Stimulated activated CD4-positive, alpha-beta T cell treated with anti-CD3 and anti-CD28 coated beads, Interleukin-4, amount 100 ng/mL, for 1 hour (primary cell): ENCODE data around the gene PARP16.
A peak's percentile ranks its signal among the peaks of the same experiment; 100 is the strongest.
"Not testable (repeated sequence)": the region's sequence is repeated elsewhere in the genome, so short reads cannot be mapped to it uniquely, and the experiment has no call there.

Experiments used
- DNase-seq: peaks from one replicate; pipeline ENCODE4 v3.0.0-alpha.2; 2020

PARP16 gene

GRCh38 chr15:65270811-65271545, 15.7 kb downstream of the PARP16 start:
- DNase-seq, result peak; percentile 22

DNA sequence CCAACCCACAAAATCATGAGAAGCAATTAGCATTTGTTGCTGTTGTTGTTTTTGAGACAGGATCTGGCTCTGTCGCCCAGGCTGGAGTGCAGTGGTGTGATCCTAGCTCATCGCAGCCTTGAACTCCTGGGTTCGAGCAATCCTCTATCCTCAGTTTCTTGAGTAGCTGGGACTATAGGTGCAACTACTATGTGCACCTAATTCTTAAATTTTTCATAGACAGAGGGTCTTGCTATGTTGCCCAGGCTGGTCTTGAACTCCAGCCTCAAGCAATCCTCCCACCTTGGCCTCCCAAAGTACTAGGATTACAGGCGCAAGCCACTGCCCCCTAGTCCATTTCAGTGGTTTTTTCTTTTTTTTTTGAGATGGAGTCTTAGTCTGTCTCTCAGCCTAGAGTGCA, 18.3 kb downstream of the PARP16 start:
- no peak for DNase-seq

- no peak for DNase-seq
Observed at GRCh38 chr15:65266469-65266868, 20.2 kb downstream of the PARP16 start.

- DNase-seq, result no peak
Observed at GRCh38 chr15:65264863-65265430, 21.7 kb downstream of the PARP16 start.

DNA sequence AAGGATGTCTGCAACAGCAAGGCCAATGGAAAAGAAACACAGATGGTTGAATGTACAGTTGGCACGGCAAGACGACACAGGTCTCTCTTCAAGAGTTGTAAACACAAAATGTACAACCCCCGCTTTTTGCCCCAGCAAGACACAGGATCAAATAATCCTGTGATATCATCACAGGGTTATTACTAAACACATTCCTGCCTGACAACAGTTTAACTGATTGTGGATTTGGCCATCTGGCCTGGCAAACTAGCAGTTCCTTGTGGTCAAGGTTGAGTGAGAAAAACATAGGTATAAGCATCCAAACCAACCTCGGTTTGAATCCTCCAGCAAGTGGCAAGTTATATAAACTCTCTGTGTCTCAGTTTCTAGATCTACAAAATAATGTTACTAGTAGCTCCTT, 23.4 kb downstream of the PARP16 start:
- DNase-seq, result no peak

DNA sequence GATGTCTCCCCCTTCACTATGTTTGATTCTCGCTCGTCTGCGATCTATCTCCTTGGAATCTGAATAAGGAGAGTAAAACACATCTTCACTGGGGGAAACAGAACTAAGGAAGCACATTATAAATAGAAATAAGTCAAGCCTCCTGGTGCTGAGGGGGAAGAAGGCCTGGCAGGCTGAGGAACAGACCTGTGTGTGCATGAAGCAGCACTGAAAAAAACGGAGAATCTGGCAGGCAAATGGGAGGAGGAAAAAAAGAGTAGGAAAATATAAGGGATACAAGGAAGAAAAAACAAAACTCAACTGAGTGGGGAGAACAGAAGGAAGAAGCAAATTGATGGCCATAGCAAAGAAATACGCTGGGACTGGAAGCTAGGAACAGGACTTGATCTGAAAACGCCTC, 25.7 kb downstream of the PARP16 start:
- DNase-seq, result no peak

DNA sequence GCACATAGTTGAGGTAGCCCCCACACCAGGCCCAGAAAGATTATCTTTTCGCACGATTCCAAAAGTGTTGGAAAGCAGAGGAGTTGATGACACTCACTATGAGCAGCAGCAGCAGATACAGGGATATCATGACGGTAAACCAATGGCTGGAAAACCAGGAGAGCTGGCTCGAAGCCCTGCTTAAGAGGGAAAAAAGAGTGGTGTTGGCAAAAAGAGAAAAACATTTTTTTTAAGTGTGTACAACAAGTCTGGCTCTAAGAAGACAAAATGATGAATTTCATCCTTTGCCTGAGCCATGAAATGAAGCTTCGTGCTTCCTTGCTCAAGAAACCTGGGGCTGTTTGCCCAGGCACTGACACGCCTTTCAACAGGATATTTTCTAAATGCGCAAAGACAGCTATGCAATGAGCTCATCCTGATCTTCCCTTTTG, 27.3 kb downstream of the PARP16 start:
- no peak for DNase-seq

GRCh38 chr15:65258375-65259262, 28.1 kb downstream of the PARP16 start:
- no peak for DNase-seq

DNA sequence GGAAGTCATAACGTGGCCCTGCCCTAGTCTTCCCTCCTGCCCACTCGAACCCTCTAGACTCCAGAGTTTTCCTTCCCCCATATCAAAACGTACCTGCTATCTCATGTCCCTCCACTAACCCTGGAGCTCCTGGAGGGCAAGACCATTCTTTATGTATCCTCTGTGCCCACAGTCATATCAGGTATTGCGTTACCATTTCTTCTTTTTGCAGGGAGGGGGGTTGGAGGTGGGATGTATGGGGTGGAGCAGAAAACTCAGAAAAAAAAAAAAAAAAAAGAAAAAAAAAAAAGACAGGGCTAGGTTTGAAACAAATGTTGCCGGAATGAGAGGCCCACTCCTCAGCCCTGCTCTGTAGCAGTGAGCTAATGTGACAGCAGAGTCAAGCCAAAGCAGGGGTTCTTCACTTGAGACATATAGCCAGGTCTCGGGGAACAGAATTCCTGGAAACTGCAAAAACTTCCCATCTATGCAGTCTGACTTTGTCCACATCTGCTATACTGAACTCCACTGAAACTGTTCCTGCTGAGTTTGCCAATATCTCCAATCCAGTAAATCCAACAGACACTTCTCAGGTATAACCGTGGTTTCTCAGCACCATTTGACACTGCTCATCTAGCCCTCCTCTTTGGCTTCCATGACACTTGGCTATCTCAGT, 31.1 kb downstream of the PARP16 start:
- DNase-seq, result no peak

DNA sequence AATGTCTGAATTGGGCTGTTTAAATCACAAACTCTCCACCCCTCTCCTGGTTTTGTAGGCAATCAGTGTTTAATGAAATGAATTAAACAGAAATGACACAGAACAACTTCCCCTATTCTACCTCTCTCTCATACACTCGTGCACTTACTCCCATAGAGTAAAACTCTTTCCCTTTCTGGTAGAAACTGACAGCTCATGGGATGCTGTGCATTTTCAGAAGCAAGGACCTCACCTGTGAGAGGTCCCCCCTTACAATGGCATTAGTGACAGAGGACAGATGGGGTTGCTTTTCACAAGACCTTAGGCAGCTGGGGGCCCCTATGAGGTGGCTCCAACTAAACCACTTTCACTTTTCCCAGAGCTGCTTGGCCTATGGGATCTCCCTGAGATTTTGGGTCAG, 31.9 kb downstream of the PARP16 start:
- DNase-seq, result no peak

- DNase-seq, result no peak
Observed at GRCh38 chr15:65254356-65254755, 32.3 kb downstream of the PARP16 start.

GRCh38 chr15:65249641-65250040, 37.0 kb downstream of the PARP16 start:
- DNase-seq, result peak; percentile 66

GRCh38 chr15:65248511-65249255, 38.0 kb downstream of the PARP16 start:
- no peak for DNase-seq

GRCh38 chr15:65246939-65247338, 39.7 kb downstream of the PARP16 start:
- no peak for DNase-seq

DNA sequence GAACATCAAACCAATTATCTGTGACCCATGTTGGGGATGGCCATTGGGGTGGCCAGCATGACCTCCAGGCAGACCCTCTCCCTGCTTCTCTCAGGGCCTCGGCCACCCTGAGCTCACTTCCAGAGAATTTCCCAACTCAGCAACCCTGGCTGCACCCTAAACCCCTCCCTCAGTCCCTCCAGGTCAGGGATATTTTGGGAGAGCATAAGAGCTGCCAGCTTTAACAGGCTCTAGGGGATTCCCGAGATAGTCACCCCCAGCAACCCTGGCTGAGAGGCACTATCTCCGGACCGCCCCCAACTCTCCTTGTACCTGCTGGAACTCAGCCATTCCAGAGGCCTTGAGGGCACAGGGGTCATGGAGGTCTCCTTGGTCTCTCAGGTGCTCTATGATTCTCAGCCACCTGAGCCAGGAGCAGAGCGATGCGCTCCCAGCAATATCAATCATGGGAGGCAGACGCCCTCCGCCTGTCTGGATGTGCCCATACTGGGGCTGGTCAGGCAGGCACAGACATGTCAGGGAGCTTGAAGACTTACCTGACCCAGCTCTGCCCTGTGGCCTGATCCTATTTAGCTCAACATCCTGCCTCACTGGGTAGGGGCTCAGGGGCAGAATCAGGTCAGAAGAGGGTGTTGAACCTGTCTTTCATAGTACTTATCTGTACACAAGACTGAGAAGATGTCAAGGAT, 40.5 kb downstream of the PARP16 start:
- no peak for DNase-seq

- no peak for DNase-seq
Observed at GRCh38 chr15:65245096-65245856, 41.4 kb downstream of the PARP16 start.

- DNase-seq, result no peak
Observed at GRCh38 chr15:65244638-65245037, 42.0 kb downstream of the PARP16 start.

- not testable (repeated sequence) for DNase-seq
Observed at GRCh38 chr15:65236443-65236842, 50.2 kb downstream of the PARP16 start.

DNA sequence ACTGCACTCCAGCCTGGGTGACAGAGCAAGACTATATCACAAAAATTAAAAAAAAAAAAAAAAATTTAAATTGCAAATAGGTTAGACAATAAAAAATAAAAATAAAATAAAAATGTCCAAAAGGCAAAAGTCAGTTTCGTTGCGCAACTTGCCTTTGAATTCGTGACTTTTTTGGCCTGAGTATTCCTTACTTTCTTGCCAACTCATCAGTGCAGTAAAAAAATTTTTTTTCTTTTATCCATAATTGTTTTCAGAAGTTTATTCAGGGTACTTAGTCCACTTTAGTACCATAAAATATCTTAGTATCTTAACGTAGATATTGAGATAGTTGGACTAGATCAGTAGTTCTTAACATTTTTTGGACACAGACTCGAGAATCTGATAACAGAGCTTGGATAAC, 53.0 kb downstream of the PARP16 start:
- DNase-seq, result no peak

DNA sequence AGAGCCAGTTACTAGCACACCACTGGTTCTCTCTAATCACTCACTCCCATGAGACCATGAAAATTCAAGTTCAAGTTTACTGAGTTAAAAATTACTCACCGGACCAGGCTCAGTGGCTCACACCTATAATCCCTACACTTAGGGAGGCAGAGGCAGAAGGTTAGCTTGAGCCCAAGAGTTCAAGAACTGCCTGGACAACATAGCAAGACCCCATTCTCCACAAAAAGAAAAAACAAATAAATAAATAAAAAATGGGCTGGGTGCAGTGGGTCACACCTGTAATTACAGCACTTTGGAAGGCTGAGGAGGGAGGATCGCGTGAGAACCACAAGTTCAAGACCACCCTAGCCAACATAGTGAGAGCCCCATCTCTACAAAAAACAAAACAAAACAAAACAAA, 54.2 kb downstream of the PARP16 start:
- DNase-seq, result no peak

DNA sequence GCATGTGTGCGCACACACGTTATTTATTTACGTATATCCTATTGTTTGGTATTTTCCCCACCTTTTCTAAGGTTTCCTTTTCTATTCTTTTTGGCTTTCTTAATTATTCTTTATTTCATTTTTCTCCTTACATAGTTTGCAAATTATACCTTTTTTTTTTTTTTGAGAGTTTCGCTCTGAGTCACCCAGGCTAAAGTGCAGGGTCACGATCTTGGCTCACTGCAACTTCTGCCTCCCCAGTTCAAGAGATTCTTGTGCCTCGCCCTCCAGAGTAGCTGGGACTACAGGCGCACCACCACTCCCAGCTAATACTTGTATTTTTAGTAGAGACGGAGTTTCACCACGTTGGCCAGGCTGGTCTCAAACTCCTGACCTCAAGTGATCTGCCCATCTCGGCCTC, 55.4 kb downstream of the PARP16 start:
- DNase-seq, result no peak
